NCI-H1048 (cell line): ENCODE data around the gene A2M.

Source experiments
- DNase-seq: peaks from one replicate; lab custom pipeline; 2025; lab: John Stamatoyannopoulos, UW

A2M gene

DNA sequence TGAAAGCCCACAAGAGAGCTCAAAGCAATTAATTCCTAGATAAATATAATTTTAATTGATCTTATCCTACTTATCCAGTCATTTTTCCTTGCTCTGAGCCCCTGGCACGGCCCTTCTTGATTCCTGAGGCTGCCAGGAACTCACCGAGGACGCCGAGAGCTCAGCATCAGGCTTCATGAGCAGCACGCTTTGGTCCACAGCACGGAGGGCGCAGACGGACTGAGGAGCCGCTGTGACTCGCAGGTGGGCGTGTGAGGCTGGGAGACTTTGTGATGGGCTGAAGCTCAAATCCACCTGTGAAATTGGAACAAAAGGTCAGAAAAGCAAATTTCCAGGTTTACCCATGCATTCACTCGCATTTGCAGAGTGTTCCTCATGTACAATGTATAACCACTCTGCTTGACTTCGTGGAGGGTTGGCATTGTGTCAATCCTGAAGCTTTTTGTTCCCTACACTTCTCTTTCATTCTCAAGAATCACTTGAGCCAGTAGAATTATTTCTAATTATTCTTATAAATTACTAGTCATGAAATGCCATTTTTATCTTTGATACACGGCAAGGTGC is 17.2 kb downstream of the A2M start:
- DNase-seq, result no peak

GRCh38 chr12:9098115-9098452 is 17.6 kb downstream of the A2M start:
- DNase-seq, result no peak

DNA sequence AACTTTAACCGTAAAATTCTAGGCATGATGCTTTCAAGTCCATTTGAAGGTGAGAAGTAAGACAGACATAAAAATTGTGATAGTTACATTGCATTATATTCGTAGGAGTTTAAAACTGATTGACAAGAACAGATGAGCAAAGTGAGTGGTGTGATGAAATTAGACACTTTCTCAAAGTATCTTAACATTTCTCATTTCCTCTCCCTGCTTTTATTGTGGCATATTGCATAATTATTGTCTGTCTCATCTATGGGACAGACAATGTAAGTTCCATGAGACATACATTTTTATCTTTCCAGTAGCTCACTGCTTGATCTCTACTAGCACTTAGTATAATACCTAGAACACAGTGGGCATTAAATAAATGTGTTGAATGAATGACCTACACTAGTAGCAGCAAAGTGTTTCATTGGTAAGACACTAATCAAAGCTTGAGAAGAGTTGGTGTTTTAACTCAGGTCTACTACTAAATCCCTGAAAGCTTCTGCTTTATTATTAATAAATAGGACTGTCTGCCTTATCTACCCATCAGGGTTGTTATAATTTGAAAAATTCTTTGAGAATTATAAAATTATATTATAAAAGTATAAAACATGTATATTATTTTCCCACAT is 19.0 kb downstream of the A2M start:
- DNase-seq, result no peak

DNA sequence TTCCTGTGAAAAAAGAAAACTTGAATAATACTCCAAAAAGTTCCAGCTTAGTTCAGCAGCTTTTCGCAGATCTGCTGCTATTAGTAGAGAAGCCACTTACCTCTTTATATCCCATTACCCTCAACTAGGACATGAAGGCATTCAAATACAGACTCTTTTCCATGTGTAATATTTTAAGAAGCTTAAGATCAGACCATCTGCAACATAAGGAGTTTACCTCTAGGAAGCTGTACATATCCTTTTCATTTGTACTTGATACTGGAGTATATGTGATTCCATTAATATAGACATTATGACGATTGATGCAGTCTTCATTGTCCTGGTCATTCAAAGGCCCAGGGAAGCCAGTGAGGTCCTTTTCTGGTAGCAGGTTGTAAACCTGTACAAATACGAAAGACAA is 20.4 kb downstream of the A2M start:
- DNase-seq, result no peak

GRCh38 chr12:9094512-9095206 is 21.1 kb downstream of the A2M start:
- DNase-seq, result no peak

DNA sequence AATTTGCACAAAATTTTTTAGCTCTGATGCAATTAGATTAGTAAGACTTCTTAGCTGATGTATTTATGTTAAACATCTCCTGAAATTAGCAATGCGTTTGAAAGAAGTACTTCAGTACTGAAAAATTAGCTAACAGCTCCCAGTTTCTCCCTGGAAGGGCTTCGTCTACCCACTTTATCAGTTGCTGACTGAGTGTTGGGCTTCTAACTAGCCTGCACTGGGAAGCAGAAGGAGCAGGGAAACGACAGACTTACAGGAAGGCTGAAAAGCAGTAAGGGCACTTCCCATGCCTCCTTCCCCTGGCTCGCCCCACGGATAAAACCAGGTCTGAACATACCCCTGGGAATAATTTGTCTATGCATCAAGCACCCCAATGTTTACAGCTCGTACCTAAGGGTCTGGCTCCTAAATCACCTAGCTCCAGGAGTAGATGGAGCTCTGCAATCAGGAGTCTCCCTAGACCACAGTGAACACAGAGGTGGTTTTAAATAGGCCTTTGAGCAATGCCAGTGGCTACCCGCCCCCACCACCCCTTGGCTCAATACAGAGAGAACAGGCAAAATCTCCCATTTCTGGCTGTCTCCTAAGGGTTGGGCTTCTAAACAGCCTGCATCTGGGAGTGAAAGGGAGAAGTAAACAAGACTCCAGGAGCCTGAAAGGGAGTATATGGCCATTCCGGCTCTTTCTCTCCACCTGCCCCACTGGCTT is 23.7 kb downstream of the A2M start:
- DNase-seq, result no peak

DNA sequence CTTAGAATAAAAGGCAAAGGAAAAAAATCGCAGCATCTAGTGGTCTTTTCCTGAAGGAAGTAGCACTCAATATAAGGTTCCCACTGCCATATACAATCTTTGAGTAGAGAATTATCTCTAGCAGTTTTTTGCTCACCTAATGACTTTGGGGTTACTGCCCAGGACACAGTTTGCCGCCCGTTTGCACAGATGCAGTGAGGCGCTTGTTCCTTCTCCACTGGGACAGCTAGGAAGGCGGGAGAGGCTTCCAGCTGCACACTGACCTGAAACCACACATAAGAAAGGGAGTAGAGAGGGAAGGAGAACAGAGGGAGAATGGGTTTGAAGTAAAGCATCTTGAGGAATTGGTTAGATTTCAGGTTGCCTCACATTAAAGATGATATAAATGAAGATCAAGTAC is 25.5 kb downstream of the A2M start:
- no peak for DNase-seq

DNA sequence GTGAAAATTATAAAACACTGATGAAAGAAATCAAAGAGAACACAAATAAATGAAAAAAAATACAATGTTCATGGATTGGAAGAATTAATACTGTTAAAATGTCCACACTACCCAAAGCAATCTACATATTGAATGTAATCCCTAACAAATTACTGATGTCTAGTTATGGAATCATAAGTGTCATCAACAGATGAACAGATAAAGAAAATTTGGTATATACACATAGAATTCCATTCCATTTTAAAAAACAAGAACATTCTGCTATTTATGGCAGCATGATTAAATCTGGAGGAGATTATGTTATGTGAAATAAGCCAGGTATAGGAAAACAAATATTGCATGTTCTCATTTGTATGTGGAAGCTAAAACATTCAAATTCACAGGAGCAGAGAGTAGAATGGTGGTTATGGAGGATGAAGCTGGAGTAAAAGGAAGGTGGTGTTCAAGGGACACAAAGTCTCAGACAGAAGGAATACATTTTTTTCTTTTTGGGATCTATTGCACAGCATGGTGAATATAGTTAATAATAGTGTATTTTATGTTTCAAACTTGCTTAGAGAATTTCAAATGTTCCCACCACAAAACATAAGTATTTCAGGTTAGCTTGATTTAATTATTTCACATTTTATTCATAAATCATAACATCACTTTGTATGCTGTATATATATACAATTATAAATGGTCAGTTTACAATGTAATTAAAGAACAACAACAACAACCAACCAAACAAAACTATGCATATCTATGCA is 28.5 kb downstream of the A2M start:
- DNase-seq, result no peak

DNA sequence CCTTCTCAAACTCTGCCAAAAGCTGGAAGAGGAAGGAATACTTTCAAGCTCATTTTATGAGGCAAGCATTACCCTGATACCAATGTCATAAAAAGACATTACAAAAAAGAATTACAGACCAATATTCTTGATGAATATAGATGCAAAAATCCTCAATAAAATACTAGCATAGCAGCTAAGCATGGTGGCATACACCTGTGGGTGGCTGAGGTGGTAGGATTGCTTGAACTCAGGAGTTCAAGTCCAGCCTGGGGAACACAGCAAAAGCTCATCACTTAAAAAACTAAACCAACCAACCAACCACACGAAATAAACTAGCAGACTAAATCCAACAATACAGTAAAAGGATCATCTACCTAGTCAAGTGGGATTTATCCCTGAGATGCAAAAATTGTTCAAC is 29.6 kb downstream of the A2M start:
- DNase-seq, result no peak

- DNase-seq, result no peak
Measured at GRCh38 chr12:9084417-9084816, 31.3 kb downstream of the A2M start.

GRCh38 chr12:9083793-9084192 is 31.9 kb downstream of the A2M start:
- no peak for DNase-seq

GRCh38 chr12:9081667-9082427 is 33.9 kb downstream of the A2M start:
- DNase-seq, result no peak

GRCh38 chr12:9079883-9080675 is 35.6 kb downstream of the A2M start:
- no peak for DNase-seq

DNA sequence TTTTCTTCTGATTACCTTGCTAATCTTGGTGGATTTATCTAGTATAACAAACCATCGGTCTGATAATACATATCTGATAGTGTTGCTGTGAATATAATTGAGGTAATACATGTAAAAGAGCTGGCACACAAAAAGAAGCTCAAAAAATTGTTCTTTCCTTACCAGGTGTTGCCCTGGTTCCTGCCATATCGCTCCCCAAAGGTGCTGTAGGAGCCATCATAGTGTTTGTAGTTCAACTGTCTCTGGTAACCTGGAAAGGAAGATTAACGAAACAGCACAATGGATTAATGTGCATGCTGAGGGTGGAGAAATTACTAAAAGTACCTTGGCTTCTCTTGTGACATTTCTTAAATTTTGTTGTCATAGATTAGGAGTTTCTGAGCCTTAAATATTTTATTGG is 36.6 kb downstream of the A2M start:
- no peak for DNase-seq

DNA sequence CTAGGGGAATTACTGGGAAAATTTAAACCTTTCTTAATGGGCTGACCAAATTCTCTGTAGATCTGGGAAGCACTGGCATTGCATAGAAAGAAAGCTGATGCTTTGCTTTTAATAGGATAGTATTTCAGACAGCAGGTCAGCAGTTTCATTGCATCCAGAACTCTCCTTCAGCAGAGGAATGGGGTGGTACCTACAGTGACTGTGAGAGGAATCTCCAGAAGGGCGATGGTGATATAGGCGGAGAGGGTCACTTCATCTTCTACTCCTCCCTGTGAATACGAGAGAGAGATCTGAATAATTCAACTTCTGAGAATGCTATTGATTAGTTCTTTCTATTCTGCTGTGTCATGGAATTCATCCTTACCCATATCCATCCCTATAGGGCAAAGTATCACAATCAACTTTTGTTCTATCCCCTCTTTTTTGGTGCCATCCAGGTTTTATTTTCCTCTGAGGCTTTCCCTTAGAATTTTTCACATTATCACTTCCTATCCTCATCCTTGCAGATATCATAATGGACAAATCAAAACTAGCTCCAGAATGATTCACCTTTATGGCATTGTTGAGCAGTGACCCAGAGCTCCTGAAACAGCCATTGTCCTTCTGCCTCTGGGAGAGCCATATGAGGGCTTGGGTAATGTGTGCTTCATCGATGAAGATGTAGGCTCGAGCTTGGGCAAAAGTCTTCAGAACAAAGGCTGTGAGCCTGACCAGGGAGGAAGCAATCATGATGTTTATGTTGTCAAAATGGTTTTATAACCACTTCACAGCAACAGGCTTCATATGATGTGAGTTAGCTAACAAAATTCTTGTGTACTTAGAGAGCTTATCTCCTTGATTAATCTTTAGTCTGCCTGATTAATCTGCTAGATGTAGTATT is 38.3 kb downstream of the A2M start:
- no peak for DNase-seq

DNA sequence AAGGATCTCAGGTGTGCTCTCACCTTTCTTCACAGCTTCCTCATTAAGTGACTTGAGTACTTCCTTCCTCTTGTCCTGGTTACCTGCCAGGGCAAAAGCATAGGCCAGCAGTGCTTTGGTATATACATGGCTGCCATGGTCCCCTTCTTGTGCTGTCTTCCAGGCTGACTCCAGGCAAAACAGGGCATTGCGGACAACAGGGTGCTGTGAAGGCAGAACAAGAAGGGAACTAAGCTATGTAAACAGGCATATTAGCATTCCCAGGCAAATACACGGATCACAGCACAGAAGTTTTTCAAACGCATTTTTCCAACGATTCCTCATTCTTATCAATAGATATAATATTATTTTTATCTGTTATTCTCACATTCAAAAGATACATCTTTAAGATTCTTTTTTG is 39.0 kb downstream of the A2M start:
- DNase-seq, result no peak

- no peak for DNase-seq
Measured at GRCh38 chr12:9075138-9075535, 40.6 kb downstream of the A2M start.

- no peak for DNase-seq
Measured at GRCh38 chr12:9074484-9075137, 41.1 kb downstream of the A2M start.

GRCh38 chr12:9073076-9073475 is 42.6 kb downstream of the A2M start:
- no peak for DNase-seq
